Measurements from ENCODE around the gene YEATS2.

GRCh38 chr3:183731611-183732010 is 34.0 kb downstream of the YEATS2 start:
- no peak for TF ChIP-seq CTCF (IDR thresholded peaks at IDR 0.05; ENCODE audit: insufficient read depth, low read depth, low read length)
- TF ChIP-seq EZH2 (IDR thresholded peaks at IDR 0.05; ENCODE audit: insufficient read depth, low read length): no peak

All from astrocyte (in vitro differentiated cells and primary cell).